SKM-1 treated with dmso at 0.1 percent for 144 hours (cell line): Measurements from ENCODE around the gene ADAT3.
A peak's percentile ranks its signal among the peaks of the same experiment; 100 is the strongest.

ENCODE experiments used
- DNase-seq: peaks from one replicate; lab custom pipeline; 2025; ENCODE audit not compliant: unreplicated experiment; lab: John Stamatoyannopoulos, UW

ADAT3 gene

GRCh38 chr19:1936916-1937610 lies 31.9 kb downstream of the ADAT3 start:
- no peak for DNase-seq

GRCh38 chr19:1938071-1938470 lies 32.9 kb downstream of the ADAT3 start:
- no peak for DNase-seq

- DNase-seq, result no peak
Observed at GRCh38 chr19:1941146-1942077, 36.2 kb downstream of the ADAT3 start, which contains the start of gene CSNK1G2. CSNK1G2 (plus strand) TSS chr19:1941172; CDS start chr19:1969773, 28,601 bp downstream.

- DNase-seq, result peak; percentile 26
Observed at GRCh38 chr19:1942078-1942933, 37.1 kb downstream of the ADAT3 start.

- DNase-seq, result no peak
Observed at GRCh38 chr19:1942934-1943555, 37.8 kb downstream of the ADAT3 start.

- DNase-seq, result no peak
Observed at GRCh38 chr19:1943661-1944087, 38.5 kb downstream of the ADAT3 start.

- DNase-seq, result no peak
Observed at GRCh38 chr19:1944088-1944915, 39.1 kb downstream of the ADAT3 start.

- DNase-seq, result no peak
Observed at GRCh38 chr19:1944916-1945561, 39.8 kb downstream of the ADAT3 start.

GRCh38 chr19:1945899-1946298 lies 40.7 kb downstream of the ADAT3 start:
- DNase-seq, result no peak

GRCh38 chr19:1947651-1948209 lies 42.5 kb downstream of the ADAT3 start:
- DNase-seq, result no peak

GRCh38 chr19:1949304-1950101 lies 44.3 kb downstream of the ADAT3 start:
- no peak for DNase-seq

GRCh38 chr19:1950640-1951039 lies 45.4 kb downstream of the ADAT3 start:
- DNase-seq, result no peak

- no peak for DNase-seq
Observed at GRCh38 chr19:1952635-1953034, 47.4 kb downstream of the ADAT3 start.

GRCh38 chr19:1953037-1953436 lies 47.8 kb downstream of the ADAT3 start:
- DNase-seq, result no peak

- DNase-seq, result no peak
Observed at GRCh38 chr19:1953441-1954094, 48.4 kb downstream of the ADAT3 start.

GRCh38 chr19:1954532-1954933 lies 49.3 kb downstream of the ADAT3 start:
- DNase-seq, result no peak
